Stomach (tissue), 4 donors: ENCODE data around the gene ZNF544.

Experiments
- CTCF ChIP-seq, 7 experiments: fragments of 450-650 bp in 4 of 7; fragments of 200-600 bp in 3 of 7; sonication (generic) in 3 of 7; IDR thresholded peaks; one replicate each; pipeline ENCODE4 v1.5.1; 2016 to 2019; ENCODE audit warnings: antibody characterized with exemption in 7 of 7, control low read depth in 2 of 7, mild to moderate bottlenecking in 1 of 7
- EP300 ChIP-seq: sonication (generic); formaldehyde crosslinking; IDR thresholded peaks from one replicate; pipeline ENCODE4 v1.6.1; 2017; ENCODE audit warnings: antibody characterized with exemption
- POLR2A ChIP-seq, 4 donors: fragments of 450-650 bp; IDR thresholded peaks; one replicate each; pipeline ENCODE4 v1.6.1; 2016; ENCODE audit warnings: antibody characterized with exemption in 4 of 4, control low read depth in 2 of 4, mild to moderate bottlenecking in 1 of 4, moderate library complexity in 1 of 4
- POLR2AphosphoS5 ChIP-seq, 3 donors: sonication (generic); formaldehyde crosslinking; IDR thresholded peaks; one replicate each; pipeline ENCODE4 v1.6.1; 2016; ENCODE audit warnings: antibody characterized with exemption in 3 of 3

- TF ChIP-seq CTCF (IDR thresholded peaks at IDR 0.05) (no peak), EP300 (no peak), POLR2A (IDR thresholded peaks at IDR 0.05) (no peak), POLR2AphosphoS5 (IDR thresholded peaks at IDR 0.05) (no peak)
Observed at GRCh38 chr19:58229255-58229639, 533 bp downstream of the ZNF544 start.
